ENCODE results near the gene MKKS. TPM values are rescaled to one million over a fixed set of nuclear protein-coding genes. Genes with fewer than 3 reads are reported as not detected.
"Not testable (repeated sequence)": the region's sequence is repeated elsewhere in the genome, so short reads cannot be mapped to it uniquely, and the experiment has no call there.

MKKS gene
- total RNA-seq, 1 donor = 7.6 TPM

DNA sequence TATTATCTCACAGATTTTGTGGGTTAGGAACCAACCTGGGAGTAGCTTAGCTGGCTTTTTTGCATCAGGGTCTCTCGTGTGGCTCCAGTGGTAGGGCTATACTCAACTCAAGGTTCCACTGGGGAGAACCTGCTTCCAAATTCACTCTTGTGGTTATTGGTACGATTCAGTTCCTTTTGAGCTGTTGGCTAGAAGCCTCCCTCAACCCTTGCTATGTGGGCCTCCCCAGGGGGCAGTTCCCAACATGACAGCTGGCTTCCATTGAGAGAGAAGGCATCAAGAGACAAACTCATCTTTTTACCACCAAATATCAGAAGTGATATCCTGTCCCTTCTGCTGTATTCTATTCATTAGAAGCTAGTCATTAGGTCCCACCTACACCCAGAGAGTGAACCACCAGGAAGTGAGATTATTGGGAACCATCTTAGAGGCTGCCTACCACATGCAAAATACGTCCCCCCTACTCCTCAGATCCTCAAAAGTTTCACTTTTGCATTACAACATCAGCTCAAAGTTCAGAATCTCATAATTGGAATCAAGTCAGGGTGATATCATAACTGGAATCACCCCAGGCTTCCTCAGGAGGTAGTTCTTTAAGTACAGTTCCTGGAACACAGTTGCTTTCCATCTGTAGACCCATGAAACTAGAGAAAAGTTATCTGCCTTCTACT is 30.9 kb downstream of the MKKS start:
- no peaks in the 10 kb centered on the region for H3K4me1 ChIP-seq (ENCODE audit: insufficient read depth, low read length)
- no peak for DNase-seq (ENCODE audit: insufficient read length, low spot score, missing footprints)
- no peaks in the 10 kb centered on the region for H4K20me1 ChIP-seq (ENCODE audit: insufficient read depth, low read length)
- no peaks in the 10 kb centered on the region for H3K27me3 ChIP-seq (ENCODE audit: insufficient read depth, low read length)
- H3K79me2 ChIP-seq (ENCODE audit: insufficient read depth, low read length) = no peaks in the 10 kb centered on the region
- no peak overlapping the region for H3K4me3 ChIP-seq (ENCODE audit: insufficient read depth, low read length)
- no peaks in the 10 kb centered on the region for H3K9me3 ChIP-seq (ENCODE audit: low read depth, low read length)
- no peaks in the 10 kb centered on the region for H3K36me3 ChIP-seq (ENCODE audit: insufficient read depth, low read length)
- no peak overlapping the region for H3K4me2 ChIP-seq (ENCODE audit: insufficient read depth, low read length)
- H2AFZ ChIP-seq (ENCODE audit: low read length) = no peak overlapping the region
- TF ChIP-seq, protein P1, sequence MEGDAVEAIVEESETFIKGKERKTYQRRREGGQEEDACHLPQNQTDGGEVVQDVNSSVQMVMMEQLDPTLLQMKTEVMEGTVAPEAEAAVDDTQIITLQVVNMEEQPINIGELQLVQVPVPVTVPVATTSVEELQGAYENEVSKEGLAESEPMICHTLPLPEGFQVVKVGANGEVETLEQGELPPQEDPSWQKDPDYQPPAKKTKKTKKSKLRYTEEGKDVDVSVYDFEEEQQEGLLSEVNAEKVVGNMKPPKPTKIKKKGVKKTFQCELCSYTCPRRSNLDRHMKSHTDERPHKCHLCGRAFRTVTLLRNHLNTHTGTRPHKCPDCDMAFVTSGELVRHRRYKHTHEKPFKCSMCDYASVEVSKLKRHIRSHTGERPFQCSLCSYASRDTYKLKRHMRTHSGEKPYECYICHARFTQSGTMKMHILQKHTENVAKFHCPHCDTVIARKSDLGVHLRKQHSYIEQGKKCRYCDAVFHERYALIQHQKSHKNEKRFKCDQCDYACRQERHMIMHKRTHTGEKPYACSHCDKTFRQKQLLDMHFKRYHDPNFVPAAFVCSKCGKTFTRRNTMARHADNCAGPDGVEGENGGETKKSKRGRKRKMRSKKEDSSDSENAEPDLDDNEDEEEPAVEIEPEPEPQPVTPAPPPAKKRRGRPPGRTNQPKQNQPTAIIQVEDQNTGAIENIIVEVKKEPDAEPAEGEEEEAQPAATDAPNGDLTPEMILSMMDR (IDR thresholded peaks at IDR 0.05; ENCODE audit: extremely low read depth, low read depth, low read length) = no peak
- no peak overlapping the region for H3K27ac ChIP-seq (ENCODE audit: low read depth, low read length)

DNA sequence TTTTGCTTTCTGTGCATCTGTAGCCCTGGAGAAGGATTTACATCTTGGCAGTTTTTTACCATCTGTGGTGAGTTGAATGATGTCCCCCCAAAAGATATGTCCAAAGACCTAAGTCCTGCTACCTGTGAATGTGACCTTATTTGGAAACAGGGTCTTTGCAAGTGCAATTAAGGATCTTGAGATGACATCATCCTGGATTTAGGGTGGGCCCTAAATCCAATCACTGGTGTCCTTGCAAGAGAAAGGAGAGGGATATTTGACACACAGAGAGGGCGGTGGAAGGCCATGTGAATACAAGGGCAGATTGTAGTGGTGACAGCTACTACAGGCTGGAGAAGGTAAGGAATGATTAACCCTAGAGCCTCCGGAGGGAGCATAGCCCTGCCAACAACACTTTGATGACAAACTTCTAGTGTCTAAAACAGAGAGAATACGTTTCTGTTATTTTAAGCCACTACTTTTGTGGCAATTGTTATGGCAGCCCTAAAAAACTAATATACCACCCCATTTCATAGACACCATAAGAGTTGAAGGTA is 35.1 kb downstream of the MKKS start:
- H2AFZ ChIP-seq (ENCODE audit: low read length) = no peak overlapping the region
- no peaks in the 10 kb centered on the region for H4K20me1 ChIP-seq (ENCODE audit: insufficient read depth, low read length)
- no peak for DNase-seq (ENCODE audit: insufficient read length, low spot score, missing footprints)
- H3K27ac ChIP-seq (ENCODE audit: low read depth, low read length) = no peak overlapping the region
- no peak overlapping the region for H3K4me2 ChIP-seq (ENCODE audit: insufficient read depth, low read length)
- H3K9me3 ChIP-seq (ENCODE audit: low read depth, low read length) = no peaks in the 10 kb centered on the region
- no peaks in the 10 kb centered on the region for H3K4me1 ChIP-seq (ENCODE audit: insufficient read depth, low read length)
- no peaks in the 10 kb centered on the region for H3K36me3 ChIP-seq (ENCODE audit: insufficient read depth, low read length)
- no peak overlapping the region for H3K4me3 ChIP-seq (ENCODE audit: insufficient read depth, low read length)
- TF ChIP-seq, protein P1 (IDR thresholded peaks at IDR 0.05; ENCODE audit: extremely low read depth, low read depth, low read length) = no peak
- H3K27me3 ChIP-seq (ENCODE audit: insufficient read depth, low read length) = no peaks in the 10 kb centered on the region
- no peaks in the 10 kb centered on the region for H3K79me2 ChIP-seq (ENCODE audit: insufficient read depth, low read length)

DNA sequence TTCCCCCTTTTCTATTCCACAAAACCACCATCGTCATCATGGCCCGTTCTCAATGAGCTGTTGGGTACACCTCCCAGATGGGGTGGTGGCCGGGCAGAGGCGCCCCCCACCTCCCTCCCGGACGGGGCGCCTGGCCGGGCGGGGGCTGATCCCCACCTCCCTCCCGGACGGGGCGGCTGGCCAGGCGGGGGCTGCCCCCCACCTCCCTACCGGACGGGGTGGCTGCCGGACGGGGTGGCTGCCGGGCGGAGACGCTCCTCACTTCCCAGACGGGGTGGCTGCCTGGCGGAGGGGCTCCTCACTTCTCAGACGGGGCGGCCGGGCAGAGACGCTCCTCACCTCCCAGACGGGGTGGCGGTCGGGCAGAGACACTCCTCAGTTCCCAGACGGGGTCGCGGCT is 39.3 kb downstream of the MKKS start:
- not testable (repeated sequence) for H3K27me3 ChIP-seq (ENCODE audit: insufficient read depth, low read length); DNase-seq (ENCODE audit: insufficient read length, low spot score, missing footprints); H3K4me3 ChIP-seq (ENCODE audit: insufficient read depth, low read length); H3K36me3 ChIP-seq (ENCODE audit: insufficient read depth, low read length); H4K20me1 ChIP-seq (ENCODE audit: insufficient read depth, low read length); H3K27ac ChIP-seq (ENCODE audit: low read depth, low read length); H3K4me1 ChIP-seq (ENCODE audit: insufficient read depth, low read length); H2AFZ ChIP-seq (ENCODE audit: low read length); H3K4me2 ChIP-seq (ENCODE audit: insufficient read depth, low read length); H3K9me3 ChIP-seq (ENCODE audit: low read depth, low read length); H3K79me2 ChIP-seq (ENCODE audit: insufficient read depth, low read length)

DNA sequence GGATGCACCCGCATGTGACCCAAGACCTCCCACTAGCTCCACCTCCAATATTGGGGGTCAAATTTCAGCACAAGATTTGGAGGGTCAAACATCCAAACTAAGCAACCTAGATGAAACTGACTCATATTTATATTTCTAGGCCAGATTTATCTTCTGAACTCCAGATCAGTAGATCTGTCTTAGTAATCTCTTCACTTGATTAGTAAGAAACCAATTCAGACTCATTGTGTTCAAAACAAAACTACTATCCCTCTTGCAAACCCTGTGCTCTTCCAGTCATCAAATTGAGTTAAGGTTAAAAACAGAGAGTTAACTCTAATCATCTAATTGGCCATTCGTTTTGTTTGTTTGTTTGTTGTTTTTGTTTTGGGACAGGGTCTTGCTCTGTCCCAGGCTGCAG is 43.3 kb downstream of the MKKS start:
- H2AFZ ChIP-seq (ENCODE audit: low read length) = no peak overlapping the region
- no peak for DNase-seq (ENCODE audit: insufficient read length, low spot score, missing footprints)
- no peaks in the 10 kb centered on the region for H3K9me3 ChIP-seq (ENCODE audit: low read depth, low read length)
- H3K27ac ChIP-seq (ENCODE audit: low read depth, low read length) = no peak overlapping the region
- no peak overlapping the region for H3K4me3 ChIP-seq (ENCODE audit: insufficient read depth, low read length)
- H4K20me1 ChIP-seq (ENCODE audit: insufficient read depth, low read length) = no peaks in the 10 kb centered on the region
- H3K36me3 ChIP-seq (ENCODE audit: insufficient read depth, low read length) = no peaks in the 10 kb centered on the region
- no peaks in the 10 kb centered on the region for H3K79me2 ChIP-seq (ENCODE audit: insufficient read depth, low read length)
- no peaks in the 10 kb centered on the region for H3K4me1 ChIP-seq (ENCODE audit: insufficient read depth, low read length)
- H3K4me2 ChIP-seq (ENCODE audit: insufficient read depth, low read length) = no peak overlapping the region
- TF ChIP-seq, protein P1 (IDR thresholded peaks at IDR 0.05; ENCODE audit: extremely low read depth, low read depth, low read length) = no peak
- no peaks in the 10 kb centered on the region for H3K27me3 ChIP-seq (ENCODE audit: insufficient read depth, low read length)

Data from osteoblast (primary cell).